Mononuclear cell (primary cell): Measurements from ENCODE around the gene DIPK1B. TPM values are rescaled to one million over a fixed set of nuclear protein-coding genes. Genes with fewer than 3 reads are reported as not detected.

ENCODE experiments used
- total RNA-seq: library from RNA; depleted of rRNA; stranded (reverse); fragments of >200 nt; gene quantifications from one replicate; pipeline ENCODE4 v1.2.3, GENCODE V29; 2012

The DIPK1B gene
- total RNA-seq, 1 donor: 2.7 TPM

Other genes starting within 250 kb of the DIPK1B start
- gene SEC16A, start 229.5 kb upstream of the DIPK1B start, total RNA-seq: 38.0 TPM
- 28.1 TPM for gene NOTCH1, start 166.5 kb upstream of the DIPK1B start, total RNA-seq
- 2.1 TPM for gene EGFL7, start 49.7 kb upstream of the DIPK1B start, total RNA-seq
- 18.7 TPM for gene AGPAT2, start 25.1 kb upstream of the DIPK1B start, total RNA-seq
- gene LCN10, start 30.4 kb downstream of the DIPK1B start, total RNA-seq: not detected
- not detected for gene LCN6, start 36.0 kb downstream of the DIPK1B start, total RNA-seq
- not detected for gene LCN8, start 45.7 kb downstream of the DIPK1B start, total RNA-seq
- gene LCN15, start 51.9 kb downstream of the DIPK1B start, total RNA-seq: not detected
- gene TMEM141, start 78.8 kb downstream of the DIPK1B start, total RNA-seq: 16.1 TPM
- gene CCDC183, start 83.8 kb downstream of the DIPK1B start, total RNA-seq: 1.7 TPM
- gene RABL6, start 95.4 kb downstream of the DIPK1B start, total RNA-seq: 36.4 TPM
- gene AJM1, start 129.9 kb downstream of the DIPK1B start, total RNA-seq: 0.73 TPM
- gene PHPT1, start 136.8 kb downstream of the DIPK1B start, total RNA-seq: 14.0 TPM
- 0.52 TPM for gene MAMDC4, start 139.8 kb downstream of the DIPK1B start, total RNA-seq
- 162 TPM for gene EDF1, start 153.7 kb downstream of the DIPK1B start, total RNA-seq
- 6.4 TPM for gene TRAF2, start 173.9 kb downstream of the DIPK1B start, total RNA-seq
- 67.6 TPM for gene FBXW5, start 232.2 kb downstream of the DIPK1B start, total RNA-seq
- gene C8G, start 232.7 kb downstream of the DIPK1B start, total RNA-seq: not detected
- gene LCN12, start 239.7 kb downstream of the DIPK1B start, total RNA-seq: not detected